ENCODE results near the gene CHST2.

The CHST2 gene

GRCh38 chr3:143123353-143123984, 3.9 kb downstream of the CHST2 start:
- TF ChIP-seq CTCF (IDR thresholded peaks at IDR 0.05; ENCODE audit: low read depth, low read length) = no peak
- no peak for DNase-seq (ENCODE audit: low read depth, low spot score)
- in situ Hi-C loops (cut with HindIII; ENCODE audit: low sequenced_read_pairs) = no loop called here
- H3K4me3 ChIP-seq (ENCODE audit: low read depth, low read length) = no peak overlapping the region

GRCh38 chr3:143124601-143125520, 5.3 kb downstream of the CHST2 start:
- no peak for TF ChIP-seq CTCF (IDR thresholded peaks at IDR 0.05; ENCODE audit: low read depth, low read length)
- DNase-seq (ENCODE audit: low read depth, low spot score) = no peak
- in situ Hi-C loops (cut with HindIII; ENCODE audit: low sequenced_read_pairs) = no loop called here
- no peak overlapping the region for H3K4me3 ChIP-seq (ENCODE audit: low read depth, low read length)

- in situ Hi-C loops (cut with HindIII; ENCODE audit: low sequenced_read_pairs) = no loop called here
- TF ChIP-seq CTCF (IDR thresholded peaks at IDR 0.05; ENCODE audit: low read depth, low read length) = no peak
- DNase-seq (ENCODE audit: low read depth, low spot score) = no peak
- H3K4me3 ChIP-seq (ENCODE audit: low read depth, low read length) = no peak overlapping the region
Measured at GRCh38 chr3:143127801-143128200, 8.2 kb downstream of the CHST2 start.

DNA sequence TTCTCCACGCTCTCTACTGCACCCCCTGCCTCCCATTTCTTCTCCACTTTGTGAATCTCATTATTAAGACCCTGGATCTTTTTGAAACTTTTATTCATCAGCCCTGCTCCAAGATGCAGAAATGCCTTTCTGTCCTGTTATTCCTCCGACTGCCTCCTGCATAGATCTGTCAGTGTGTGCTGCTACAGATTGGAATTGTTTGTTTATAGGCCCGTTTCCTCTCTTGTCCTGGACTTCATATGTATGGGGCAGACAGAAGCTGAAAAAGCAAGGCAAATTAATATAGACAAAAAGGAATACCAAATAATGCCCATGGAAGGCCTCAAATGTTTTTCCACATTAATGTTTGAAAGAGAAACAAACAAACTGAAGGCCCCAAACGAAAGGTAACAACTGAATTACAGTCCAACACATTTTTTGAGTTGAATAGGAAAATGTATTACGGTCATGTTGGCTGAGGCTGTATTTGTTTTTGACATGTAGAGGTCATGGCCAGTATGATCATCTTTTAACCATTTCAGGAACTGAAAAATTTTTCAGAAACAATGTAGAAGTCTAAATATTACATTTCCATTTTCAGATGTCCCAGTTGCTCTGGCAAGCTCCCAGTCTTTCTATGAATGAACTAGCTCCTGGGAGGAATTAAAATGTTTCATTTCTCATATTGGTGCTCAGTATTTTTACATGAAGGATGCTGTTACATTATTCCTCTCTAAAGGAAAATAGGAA, 8.8 kb downstream of the CHST2 start:
- in situ Hi-C loops (cut with HindIII; ENCODE audit: low sequenced_read_pairs) = no loop called here
- H3K4me3 ChIP-seq (ENCODE audit: low read depth, low read length) = no peak overlapping the region
- TF ChIP-seq CTCF (IDR thresholded peaks at IDR 0.05; ENCODE audit: low read depth, low read length) = no peak
- no peak for DNase-seq (ENCODE audit: low read depth, low spot score)

GRCh38 chr3:143132246-143132980, 12.8 kb downstream of the CHST2 start:
- no peak for DNase-seq (ENCODE audit: low read depth, low spot score)

More at GRCh38 chr3:143132246-143132980, 12.8 kb downstream of the CHST2 start:
- TF ChIP-seq CTCF (IDR thresholded peaks at IDR 0.05; ENCODE audit: low read depth, low read length) = no peak
- no peak overlapping the region for H3K4me3 ChIP-seq (ENCODE audit: low read depth, low read length)
- in situ Hi-C loops (cut with HindIII; ENCODE audit: low sequenced_read_pairs) = no loop called here

All from astrocyte of the spinal cord (primary cell).